NCI-H2227 treated with DMSO at 0.1 percent for 48 hours (cell line): ENCODE measurements around the gene ERGIC1.

Source experiments
- DNase-seq: peaks from one replicate; lab custom pipeline; 2025; lab: John Stamatoyannopoulos, UW

Gene ERGIC1

DNA sequence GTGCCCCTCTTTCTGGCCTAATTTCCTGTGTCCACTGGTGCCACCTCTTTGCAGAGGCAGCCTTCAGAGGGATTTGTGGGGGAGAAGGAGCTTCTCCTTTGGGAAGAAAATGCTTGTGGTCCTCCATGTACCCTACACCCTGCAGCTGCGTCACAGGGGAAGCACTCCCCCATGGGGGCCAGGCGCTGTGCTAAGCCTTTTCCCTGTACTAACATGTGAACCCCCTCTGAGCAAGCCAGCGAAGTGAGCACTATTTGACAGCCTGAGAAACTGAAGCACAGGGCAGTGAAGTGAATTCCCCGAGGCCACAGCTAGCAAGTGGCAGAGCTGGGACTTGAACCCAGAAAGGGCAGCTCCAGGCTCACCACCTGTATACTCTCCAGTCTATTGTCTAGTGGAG, 32.3 kb downstream of the ERGIC1 start:
- DNase-seq: no peak

DNA sequence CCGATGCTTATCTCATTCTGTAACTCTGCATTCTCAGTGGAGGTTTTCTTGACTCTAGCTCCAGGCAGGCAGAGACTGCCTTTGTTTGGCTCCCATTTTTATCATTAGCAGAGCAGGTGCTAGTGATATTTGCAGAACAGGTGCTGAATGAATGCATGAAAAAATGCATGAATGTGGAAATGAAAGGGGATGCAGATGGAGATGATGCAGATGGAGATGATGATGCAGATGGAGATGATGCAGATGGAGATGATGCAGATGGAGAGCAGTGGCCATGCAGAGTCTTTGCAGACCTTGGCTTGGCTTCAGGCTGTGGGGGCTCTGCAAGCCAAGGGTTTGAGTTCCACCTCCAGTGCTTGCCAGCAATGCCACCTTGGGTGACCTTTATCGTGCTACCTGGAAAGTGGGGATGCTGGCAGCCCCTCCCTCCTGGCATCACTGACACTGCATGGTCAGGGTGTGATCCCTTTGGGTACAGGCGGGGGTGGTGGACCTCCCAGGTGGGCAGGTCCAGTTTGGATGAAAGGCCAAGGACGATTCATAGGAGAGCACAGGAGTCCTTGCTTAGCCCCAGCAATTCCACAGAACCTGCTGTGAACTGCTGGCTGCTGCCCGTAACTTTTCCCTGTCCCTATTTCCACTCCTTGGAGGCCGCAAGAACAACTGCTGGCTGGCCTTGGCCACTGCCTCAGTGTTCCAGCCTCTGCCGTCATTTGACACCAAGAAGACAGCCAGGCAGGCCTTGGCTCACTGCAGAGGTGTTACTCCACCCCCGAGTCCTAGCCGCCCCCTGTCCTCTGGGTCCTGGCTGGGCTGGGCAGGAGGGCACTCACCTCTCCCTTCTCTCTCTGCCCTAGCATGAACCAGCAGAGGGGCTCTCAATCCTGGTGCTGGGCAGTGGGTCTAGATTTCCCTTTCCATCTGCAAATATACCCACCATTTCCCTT, 33.0 kb downstream of the ERGIC1 start:
- DNase-seq: no peak

DNA sequence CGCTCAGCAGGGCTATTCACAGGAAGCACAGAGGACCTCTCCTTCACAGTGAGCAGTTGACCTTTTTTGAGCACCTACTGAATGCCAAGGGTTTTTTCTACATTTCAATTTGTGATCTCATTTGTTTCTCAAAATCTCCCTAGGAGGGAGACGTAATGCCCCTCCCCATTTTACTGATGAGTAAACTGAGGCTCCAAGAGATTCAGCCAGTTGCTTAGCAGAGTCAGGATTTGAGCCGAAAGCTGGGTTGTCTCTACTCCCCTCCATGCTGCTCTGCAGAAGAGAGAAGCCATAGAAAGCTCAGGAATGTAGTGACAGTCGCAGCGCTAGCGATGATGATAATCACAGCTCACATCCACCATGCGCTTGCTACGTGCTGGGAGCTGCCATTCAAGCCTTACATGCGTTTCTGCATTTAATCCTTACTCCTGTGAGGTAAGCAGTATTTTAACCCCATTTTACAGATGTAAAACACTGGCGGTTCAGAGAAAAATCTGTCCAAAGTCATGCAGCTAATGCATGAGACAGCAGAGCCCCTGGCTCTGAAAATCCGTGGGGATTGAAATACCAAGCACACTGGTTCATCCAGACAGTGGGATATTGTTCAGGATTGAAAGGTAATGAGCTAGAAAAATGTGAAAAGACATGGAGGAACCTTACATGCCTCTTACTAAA, 33.8 kb downstream of the ERGIC1 start:
- no peak for DNase-seq

GRCh38 chr5:172868436-172868923, 34.4 kb downstream of the ERGIC1 start:
- no peak for DNase-seq

DNA sequence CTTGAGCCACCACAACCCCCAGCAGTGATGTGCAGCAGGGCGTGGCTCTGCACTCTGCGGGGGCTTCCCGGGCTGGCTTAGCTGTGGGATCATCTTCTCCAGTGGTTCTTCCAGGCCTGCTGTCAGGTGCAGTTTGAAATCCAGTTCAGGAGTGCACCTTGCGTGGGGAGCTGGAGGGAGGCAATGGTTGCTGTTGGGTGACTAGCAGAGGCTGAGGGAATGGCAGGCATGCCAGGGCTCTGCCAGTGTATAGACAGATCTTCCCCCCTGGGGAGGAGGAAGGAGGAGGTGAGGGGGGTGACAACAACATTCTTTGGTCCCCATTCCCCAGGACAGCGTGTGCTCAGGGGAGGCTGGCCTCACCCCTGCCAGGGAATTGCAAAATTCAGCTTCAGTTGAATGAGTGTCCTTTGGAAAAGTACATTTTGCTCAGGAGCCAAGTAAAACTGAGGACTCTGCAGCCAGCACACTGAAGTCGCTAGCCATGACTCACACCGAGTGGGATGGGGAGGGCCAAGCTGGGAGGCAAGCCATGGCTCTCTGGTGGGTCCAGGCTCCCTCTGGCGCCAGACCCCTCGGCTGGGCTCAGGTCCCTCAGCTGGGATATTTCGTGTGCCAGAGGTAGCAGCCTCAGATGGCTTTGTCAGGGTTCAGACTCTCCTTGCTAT, 35.0 kb downstream of the ERGIC1 start:
- no peak for DNase-seq

DNA sequence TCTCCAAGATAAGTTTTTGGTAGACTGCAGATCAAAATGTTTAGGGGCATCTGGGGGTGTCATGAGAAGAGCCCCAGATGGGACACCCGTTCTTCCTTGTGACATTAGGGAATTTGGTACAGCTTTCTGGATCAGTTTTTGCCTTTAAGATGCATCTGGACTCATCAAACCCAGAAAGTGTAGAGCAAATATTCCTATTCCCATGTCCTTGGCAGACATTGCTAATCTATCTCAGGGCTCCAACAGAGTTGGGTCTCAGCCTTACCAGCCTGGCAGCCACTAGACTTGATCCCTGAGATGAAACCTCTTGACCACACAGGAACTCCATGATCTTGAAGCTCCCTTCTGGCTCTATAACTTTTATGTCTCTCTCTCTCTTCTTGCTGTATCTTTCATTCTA, 35.6 kb downstream of the ERGIC1 start:
- DNase-seq: no peak

DNA sequence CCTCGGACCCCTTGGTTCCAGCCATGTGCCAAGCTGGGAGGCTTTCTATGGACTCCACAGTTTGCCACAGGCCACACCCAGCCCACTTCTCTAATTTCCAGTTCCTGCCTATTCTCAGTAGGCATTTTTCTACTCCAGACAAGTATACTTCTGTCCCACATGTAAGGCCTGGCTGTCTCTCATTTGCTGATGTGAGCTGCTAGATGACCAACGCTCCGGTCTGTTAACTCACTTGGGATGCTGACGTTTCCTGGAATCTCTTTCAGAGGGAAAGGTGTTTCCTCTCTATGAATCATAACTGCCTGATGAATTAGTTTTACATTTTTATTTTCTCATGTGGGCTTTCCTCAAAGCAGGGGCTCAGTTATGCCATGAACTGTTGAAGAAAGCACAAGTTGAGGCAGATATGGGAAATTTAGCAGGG, 36.3 kb downstream of the ERGIC1 start:
- no peak for DNase-seq

DNA sequence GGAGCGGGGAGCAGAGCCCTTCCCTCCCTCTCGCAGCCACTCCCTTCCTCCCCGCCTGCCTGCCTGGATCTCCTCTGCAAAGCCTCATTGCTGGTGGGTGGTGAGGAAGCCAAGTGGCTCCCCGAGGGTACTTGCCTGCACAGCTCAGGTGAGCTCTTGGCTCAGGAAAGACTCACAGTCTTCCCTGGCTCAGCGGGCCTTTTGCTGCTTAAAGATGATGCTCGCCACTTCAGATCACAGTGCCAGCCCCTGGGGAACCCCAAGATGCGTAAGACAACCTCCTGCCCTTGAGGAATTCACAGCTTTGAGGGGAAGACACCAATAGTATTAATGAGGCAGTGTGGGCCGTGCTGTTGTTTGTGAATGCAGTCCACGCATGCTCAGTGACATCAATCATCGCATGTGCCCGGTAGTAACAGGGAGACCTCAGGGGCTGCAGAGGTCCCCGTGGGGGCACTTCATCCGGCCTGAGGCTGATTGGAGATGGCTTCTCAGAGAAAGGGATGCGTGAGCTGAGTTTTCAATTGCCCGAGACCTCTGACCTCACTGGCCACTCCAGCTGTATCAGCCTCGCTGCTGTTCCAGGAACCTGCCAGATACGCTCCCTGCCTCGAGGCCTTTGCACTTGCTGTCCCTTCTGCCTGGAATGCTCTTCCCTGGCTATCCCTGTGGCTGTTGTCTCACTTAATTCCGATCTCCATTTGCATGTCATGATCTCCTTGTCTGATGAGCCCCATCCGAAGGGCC, 36.8 kb downstream of the ERGIC1 start:
- DNase-seq: no peak

- no peak for DNase-seq
Observed at GRCh38 chr5:172871536-172871935, 37.5 kb downstream of the ERGIC1 start.

- DNase-seq: no peak
Observed at GRCh38 chr5:172871982-172872381, 37.9 kb downstream of the ERGIC1 start.

- no peak for DNase-seq
Observed at GRCh38 chr5:172872997-172873491, 39.0 kb downstream of the ERGIC1 start.

- no peak for DNase-seq
Observed at GRCh38 chr5:172873513-172873912, 39.5 kb downstream of the ERGIC1 start.

GRCh38 chr5:172874647-172875504, 40.8 kb downstream of the ERGIC1 start:
- no peak for DNase-seq

GRCh38 chr5:172875505-172876279, 41.6 kb downstream of the ERGIC1 start:
- no peak for DNase-seq

DNA sequence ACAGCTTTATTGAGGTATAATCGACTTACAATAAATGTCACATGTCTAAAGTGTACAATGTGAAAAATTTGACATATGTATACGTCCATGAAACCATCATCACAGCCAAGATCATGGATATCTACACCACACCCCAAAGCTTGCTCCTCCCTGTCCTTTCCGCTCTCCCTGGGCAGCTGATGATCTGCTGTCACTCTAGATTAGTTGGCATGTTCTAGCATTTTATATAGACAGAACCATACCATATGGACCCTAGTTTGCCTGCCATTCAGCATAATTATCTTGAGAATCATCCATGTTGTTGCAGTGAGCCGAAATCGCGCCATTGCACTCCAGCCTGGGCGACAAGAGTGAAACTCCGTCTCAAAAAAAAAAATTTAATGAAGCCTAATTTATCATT, 42.5 kb downstream of the ERGIC1 start:
- DNase-seq: no peak

GRCh38 chr5:172877466-172878260, 43.6 kb downstream of the ERGIC1 start:
- DNase-seq: no peak

DNA sequence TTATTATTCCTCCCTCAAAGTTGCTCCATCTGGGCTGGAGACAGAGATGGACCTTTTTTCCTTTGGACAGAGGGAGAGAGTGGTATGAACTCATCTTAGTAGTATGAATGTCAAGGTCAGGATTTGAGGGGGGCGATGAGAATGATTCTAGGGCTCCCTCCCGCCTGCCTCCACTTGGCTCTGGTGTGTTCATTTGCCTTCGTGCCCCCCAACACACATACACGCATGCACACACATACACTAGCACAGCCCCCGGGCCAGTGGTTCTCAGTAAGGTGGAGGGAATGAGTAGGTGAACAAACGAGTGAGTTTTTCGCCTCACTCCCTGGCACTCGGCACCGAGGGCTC, 44.5 kb downstream of the ERGIC1 start:
- DNase-seq: no peak

GRCh38 chr5:172878933-172879752, 45.1 kb downstream of the ERGIC1 start:
- no peak for DNase-seq
